GM19025 (cell line): ENCODE measurements around the gene REM2.

Experiments
- ATAC-seq: cut with Tn5 transposase; IDR thresholded peaks from one replicate; pipeline ENCODE4 v1.9.1; 2021; ENCODE audit warnings: mild to moderate bottlenecking, low read depth, moderate library complexity; ENCODE audit not compliant: unreplicated experiment

The REM2 gene

GRCh38 chr14:22883173-22883976 is at the start of gene REM2:
REM2 (plus strand) TSS chr14:22883222; CDS start chr14:22883288, 66 bp downstream.
- ATAC-seq, result no peak

GRCh38 chr14:22835505-22835904 is 47.5 kb upstream of the REM2 start:
- ATAC-seq, result no peak

- no peak for ATAC-seq
Observed at GRCh38 chr14:22836301-22837113, 46.5 kb upstream of the REM2 start, which contains the start of gene MMP14. MMP14 (plus strand) TSS chr14:22836585; CDS start chr14:22836818, 233 bp downstream.

GRCh38 chr14:22837114-22837749 is 45.8 kb upstream of the REM2 start:
- no peak for ATAC-seq

GRCh38 chr14:22837750-22838538 is 45.1 kb upstream of the REM2 start:
- ATAC-seq, result no peak

GRCh38 chr14:22838631-22839041 is 44.4 kb upstream of the REM2 start:
- ATAC-seq, result no peak

GRCh38 chr14:22839159-22839779 is 43.8 kb upstream of the REM2 start:
- no peak for ATAC-seq

GRCh38 chr14:22841311-22841710 is 41.7 kb upstream of the REM2 start:
- no peak for ATAC-seq

- no peak for ATAC-seq
Observed at GRCh38 chr14:22841769-22842168, 41.3 kb upstream of the REM2 start.

- no peak for ATAC-seq
Observed at GRCh38 chr14:22842211-22843122, 40.6 kb upstream of the REM2 start.

- no peak for ATAC-seq
Observed at GRCh38 chr14:22843123-22843925, 39.7 kb upstream of the REM2 start.

- no peak for ATAC-seq
Observed at GRCh38 chr14:22844221-22845102, 38.6 kb upstream of the REM2 start.

- ATAC-seq, result no peak
Observed at GRCh38 chr14:22845103-22845394, 38.0 kb upstream of the REM2 start.

- ATAC-seq, result no peak
Observed at GRCh38 chr14:22845821-22846625, 37.0 kb upstream of the REM2 start.

GRCh38 chr14:22846811-22847307 is 36.2 kb upstream of the REM2 start:
- ATAC-seq, result no peak

- no peak for ATAC-seq
Observed at GRCh38 chr14:22847661-22848341, 35.2 kb upstream of the REM2 start.
